Stimulated activated CD4-positive, alpha-beta T cell treated with anti-CD3 and anti-CD28 coated beads, Interleukin-1b, Interleukin-23, amount 100 ng/mL, for 1 hour (primary cell): ENCODE data around the gene MKNK1.

Source experiments
- DNase-seq, 2 donors: peaks; one replicate each; pipeline ENCODE4 v3.0.0-alpha.2; 2020; ENCODE audit warnings: low read depth in 2 of 2

Gene MKNK1

DNA sequence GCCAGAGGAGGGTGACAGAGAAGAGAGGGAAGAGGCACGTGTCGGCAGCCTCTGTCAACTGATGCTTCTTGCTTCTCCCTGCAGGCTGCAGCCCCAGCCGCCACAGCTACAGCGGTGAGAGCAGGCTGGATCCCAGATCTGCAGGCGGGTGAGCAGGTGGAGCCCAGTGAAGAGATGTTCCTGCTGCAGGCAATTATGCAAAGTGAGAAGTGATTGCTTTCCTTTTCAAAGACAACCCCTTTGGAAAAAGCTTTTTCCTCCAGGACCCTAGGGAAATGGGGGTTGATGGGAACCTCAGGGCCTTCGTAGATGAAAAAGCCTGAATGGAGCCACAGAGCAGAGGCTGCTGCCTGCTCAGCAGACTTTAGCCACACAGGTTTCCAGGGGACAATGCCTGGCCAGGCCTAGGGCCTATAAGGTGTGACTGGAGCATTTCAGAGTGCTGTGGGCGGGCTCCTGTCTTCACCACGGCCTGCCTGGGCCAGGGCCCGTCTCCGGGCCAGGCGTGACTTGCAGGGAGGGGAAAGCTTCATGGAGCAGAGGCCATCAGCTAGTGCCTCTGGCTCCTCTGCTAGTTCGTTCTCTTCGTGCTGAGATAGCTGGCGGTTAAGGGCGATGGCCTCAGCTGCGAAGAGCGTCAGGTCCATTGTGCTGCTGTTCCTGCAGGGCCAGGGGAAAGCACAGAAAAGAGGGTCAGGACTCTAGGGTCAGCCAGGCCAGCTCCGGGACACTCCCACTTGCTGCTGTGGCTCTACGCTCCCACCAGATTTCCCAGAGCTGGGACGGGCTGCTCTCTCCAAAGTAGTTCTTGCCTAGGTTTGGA lies 45.7 kb downstream of the MKNK1 start:
- DNase-seq: no peak

DNA sequence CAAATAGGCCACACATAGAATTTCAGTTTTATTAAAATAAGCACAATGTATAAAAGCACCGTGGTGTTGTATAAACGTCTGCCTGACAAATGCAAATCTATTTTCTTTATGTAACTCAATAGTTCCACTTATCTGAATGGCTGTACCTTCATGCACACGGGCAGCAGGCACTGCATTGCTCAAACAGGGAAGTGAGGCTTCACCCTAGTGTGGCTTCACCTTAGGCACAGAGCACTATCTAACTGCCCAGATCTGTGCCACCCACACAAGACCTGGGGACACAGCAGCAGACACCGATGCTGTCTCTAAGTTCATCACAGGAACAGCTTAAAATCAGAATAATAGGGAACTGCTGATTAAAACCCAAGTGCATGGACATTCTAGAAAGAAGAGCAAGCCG lies 46.7 kb downstream of the MKNK1 start:
- DNase-seq: no peak

DNA sequence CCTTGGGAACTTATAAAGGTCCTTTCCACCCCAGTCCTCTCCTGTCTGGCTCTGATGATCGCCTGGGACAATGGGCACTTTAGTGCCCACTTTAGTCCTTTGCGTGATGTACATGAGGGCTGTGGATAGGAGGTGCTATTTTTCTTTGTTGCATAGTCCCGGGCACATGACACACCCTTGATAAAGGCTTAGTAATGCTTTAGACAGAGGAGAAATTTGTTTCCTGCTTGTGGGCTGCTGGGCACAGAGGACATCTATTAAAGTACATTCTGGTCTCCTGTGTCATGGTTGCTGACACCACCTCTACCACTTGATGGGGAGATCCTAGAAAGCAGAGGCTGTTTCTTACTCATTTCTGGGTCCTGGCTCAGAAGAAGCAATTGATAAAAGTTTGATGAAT lies 47.2 kb downstream of the MKNK1 start:
- DNase-seq: no peak

DNA sequence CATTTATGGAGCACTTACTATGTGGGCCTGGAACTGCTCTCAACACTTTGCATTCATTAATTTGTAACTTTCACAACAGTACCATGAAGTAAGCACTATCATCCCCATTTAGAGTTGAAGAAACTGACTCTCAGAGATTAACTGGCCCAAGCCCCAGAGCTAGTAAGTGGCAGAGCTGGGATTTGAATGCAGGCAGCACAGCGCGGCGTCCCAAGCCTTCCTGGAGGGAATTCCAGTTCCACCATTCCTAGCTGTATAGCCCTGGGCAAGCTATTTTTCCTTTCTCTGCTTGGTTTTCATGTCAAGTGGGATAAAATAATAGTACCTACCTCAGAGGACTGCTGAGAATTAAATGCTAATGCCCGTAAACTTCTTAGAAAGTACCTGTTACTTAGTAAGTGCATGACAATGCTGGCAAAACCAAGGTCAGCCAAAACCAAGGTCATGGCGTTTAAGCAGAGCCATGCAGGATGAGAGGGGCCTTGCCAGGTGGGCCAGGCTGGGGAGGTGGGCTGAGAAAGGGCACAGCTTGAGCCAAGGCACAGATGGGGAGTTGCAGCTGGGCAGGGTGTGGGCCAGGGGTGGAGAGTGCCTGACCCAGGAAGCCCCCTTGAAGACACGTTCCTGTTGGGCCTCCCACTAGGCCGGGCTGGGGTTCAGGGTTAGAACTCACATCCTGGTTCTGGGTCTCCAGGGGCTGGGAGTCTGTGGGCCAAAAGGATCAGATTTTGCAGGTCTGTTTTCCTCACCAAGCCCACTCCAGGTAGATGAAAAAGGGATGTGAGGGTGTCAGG lies 48.0 kb downstream of the MKNK1 start:
- no peak for DNase-seq

DNA sequence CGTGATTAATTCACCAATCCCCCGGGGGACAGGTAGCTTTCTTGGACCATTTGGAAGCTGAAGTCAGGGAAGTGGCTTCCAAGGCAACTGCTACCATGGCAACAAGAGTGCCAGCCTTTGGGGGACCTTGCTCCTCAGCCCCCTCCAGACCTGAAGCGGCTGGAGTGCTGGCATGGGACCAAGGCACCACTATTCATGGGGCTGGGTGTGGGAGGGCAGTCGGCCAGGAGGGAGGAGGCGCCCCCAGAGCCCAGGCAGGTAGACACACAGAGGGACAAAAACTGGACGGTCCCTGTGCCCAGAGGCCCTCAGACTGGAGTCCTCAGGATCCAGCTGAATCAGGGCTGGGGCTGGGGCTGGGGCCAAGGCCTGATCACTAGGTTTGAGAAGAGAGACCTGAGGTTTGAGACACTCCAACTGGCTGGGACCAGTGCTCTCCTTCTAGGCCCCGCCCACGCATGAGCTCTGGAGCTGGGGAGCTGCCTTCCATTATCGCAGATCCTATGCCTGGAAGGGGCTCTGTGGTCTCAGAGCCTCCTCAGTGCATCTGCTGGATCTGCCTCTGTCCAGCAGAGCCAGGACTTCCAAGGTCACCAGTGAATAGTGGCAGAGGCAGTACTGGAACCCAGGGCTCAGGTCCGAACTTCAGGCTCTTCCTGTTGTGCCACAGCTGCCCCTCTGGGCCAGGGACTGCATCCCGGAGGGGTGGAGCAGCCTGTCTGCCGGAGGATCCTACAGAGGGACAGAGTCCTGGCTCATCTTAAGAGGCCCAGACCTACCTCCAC lies 49.3 kb downstream of the MKNK1 start:
- no peak for DNase-seq

DNA sequence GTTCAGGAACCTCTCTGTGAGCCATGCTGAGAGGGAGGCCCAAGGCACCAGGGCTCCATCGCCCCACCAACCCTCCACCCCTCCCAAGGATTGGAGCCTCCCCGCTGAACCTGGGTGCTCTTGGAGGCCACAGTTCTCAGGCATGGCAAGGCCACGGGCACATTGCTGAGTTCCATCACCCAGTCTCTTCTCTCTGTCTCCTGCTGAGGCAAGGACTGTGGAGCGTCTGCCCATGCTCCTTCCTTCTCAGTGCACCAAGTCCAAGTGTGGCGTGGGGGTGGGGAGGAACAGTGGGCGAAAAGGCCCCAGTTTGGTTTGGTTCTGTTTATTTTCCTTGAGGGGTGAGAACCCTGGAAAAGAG lies 49.9 kb downstream of the MKNK1 start:
- DNase-seq: no peak

DNA sequence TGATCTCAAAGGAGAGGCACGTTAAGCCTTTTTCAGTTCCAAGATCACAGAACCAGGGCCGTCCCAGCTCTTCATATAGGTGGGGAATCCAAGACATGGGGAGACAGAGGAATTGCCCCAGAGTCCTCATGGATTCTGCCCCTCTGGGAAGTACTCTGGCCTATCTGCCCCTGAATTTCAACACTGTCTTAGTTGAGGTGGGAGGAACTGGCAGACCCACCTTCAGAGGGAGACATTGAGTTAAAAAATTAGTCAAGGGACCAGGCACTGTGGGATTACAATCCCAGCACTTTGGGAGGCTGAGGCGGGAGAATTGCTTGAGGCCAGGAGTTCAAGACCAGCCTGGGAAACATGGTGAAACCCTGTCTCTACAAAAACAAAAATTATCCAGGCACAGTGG lies 50.6 kb downstream of the MKNK1 start:
- no peak for DNase-seq

DNA sequence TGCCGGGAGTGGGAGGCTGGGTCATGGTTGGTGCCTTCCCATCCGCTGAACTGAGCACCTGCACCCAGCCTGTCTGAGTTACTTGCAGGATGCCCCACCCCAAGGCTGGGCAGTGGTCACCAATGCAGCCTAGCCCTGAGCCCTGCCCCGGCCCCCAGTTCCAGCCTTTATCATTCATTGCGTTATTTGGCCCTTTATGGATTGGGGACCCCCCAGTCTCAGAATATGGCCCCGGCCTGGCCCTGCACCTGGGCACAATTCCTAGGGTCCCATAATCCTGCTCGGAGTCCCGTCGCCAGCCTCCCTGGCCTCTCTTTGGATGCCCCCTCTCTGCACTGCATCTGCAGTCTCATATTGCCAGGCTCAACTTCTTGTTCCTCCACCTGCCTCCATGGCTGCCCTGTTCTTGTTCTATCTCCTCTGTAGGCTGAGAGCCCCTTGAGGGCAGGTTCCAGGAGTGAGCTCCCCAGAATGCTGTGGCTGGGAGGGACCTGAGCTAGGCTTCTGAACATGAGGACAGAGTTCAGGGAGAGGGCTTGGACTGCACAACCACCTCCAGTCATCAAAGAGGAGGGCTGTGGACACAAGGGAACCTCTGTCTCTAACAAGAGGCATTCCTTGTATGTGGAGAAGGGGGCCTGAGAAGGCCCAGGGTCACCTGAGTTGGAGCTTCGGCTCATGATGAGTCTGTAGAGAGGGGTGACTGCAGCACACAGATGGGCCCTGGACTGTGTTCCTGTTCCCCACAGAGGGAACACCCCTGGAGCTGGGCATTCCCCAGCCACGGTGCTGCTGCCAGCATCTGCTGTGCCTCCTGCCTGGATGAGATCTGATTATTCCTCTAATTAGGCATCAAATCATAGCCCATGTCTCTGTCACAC lies 51.5 kb downstream of the MKNK1 start:
- DNase-seq: no peak

DNA sequence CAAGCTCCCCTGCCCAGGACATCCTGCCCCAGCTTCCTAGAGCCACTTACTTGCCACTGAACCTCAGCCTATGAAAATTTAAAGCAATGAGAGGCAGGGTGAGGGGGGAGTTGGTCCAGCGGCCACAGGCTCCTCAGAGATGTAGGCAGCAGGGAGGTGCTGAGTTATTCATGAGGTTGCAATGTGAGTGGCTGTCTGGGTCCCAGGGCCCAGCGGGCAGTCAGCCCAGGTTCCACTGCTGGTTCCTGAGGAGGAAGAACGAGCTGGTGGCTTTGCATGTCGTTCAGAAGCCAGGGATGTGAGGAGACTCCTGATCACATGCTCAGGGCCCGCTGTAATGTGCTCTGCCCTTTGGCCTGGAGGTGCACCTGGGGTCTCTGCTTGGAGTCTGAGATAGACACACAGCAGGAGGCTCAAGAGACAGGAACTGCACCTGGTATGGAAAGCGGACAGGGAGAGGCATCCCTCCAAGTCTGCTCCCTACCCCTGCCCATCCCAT lies 52.4 kb downstream of the MKNK1 start, which contains the start of gene KNCN:
KNCN (minus strand) TSS at position 51 of the 499 bp plus-strand sequence. CDS start 432 bp downstream, outside the sequence.
- no peak for DNase-seq

DNA sequence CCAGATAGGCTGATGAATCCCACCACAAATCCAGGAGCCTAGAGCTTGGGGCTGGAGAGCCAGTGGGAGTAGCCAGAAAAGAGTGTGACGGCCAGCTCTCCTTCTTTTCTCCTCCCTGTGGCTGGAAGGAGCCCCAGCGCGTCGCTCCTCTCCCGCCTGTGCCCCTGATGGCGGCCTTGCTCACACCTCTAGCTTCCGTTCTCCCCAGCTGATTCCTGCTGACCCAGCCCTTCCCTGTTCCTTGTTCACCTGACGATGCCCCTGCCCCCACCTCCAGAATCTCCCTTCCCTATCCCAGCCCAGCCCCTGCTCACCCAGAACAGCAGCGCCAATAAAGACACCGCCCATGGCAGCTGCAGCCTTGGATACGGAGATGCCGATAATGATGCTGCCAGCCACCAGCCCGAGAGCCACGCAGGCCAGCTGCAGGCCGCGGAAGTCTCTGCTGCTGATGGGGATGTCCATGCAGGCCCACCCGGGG lies 53.3 kb downstream of the MKNK1 start:
- no peak for DNase-seq

DNA sequence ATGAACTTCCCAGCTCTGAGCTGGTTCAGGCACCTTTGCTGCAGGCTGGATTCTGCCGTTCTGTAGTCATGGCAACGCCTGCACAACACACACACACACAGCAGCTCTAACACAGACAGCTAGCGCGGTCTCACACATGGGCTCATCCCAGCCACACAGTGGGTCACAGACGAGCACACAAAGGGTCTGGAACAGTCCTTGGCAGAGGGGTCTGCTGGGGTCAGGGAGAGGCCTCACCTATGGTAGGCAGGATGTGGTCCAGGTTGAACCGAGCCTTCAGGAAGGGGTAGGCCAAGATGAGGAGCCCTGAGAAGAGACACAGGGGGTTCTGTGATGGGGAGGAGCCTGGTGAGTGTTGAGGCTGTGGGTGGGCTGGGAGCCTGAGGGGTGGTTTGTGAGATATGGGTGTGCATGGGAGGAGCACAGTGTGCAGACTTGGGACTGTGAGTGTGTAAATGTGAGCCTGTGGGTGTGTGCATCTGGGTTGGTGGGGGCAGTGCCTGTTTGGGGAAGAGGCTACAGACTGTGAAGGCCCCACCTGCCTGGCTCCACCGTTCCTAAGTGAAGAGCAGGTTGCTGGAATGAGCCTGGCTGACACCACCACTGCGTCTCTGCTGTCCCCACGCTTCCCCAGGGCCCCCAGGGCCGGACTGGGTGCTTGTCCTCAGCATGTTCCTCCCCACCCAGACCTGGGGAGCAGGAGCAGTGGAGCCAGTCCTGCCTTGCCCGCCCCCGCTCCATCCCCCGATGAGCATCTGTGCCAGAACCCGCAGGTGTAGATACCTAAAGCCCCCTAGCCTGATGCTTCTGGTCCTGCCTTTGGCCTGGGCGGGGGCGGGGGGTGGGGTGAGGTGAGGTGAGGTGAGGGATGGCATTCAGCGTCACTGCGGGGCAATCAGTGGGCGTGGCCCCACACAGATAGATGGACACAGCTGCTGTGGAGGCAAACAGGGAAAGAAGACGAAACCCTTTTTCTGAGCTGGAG lies 54.1 kb downstream of the MKNK1 start:
- no peak for DNase-seq

DNA sequence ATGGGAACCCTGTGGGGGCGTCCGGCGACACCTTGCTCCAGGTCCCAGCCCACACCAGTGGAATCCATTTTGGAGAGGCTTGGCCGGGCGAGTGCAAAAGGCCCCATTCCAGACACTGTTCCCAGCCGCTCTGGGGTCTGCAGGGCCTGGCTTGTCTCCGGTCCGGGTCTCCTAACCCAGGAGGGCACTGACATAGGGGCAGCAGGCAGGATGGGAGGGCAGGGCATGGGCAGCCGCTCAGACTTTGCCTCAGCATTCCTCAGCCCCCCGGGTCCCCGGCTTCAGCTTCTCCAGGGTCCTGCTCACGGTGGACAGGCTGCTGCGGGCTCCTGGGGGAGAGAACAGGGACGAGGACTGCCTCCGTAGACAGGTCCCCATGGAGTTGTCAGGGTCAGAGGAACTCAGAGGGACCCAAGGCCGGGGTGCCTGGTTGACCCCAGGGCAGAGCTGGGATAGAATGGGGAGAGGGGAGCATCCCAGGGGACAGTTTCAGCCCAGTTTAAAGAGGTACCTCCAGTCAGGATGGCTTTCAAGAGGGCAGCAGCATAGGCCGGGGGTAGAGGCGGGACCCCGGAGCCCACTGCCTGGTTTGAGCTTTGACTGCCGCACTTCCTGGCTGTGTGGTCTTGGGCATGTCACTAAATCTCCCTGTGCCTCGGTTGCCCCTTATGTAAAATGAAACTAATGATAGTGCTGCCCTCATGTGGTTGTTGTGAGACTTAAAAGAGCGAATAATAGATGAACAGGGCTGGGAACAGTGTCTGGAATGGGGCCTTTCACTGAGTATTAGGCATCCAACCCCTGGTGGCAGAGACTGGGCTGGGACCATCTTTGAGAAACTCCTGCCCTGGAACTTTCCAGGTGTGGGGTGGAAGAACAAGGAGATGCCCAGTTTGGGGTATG lies 56.3 kb downstream of the MKNK1 start:
- DNase-seq: no peak

DNA sequence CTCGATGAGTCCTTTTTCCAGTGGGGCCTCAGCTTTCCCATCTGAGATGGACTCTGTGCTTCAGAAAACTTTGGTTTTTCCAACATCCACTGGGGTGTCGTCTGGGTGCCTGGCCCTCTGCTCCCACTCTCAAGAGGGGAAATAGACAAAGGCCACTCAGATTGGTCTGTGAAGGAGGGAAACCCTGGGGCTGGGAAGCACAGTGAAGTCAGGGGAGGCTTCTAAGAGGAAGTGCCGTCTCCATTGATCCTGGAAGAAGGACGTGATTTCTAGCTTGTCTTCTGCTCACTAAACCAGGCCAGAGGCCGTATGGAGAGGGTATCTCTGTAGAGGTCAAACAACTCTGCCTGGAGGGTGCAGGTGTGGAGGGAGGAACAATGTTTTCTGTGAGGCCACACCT lies 57.9 kb downstream of the MKNK1 start:
- no peak for DNase-seq

DNA sequence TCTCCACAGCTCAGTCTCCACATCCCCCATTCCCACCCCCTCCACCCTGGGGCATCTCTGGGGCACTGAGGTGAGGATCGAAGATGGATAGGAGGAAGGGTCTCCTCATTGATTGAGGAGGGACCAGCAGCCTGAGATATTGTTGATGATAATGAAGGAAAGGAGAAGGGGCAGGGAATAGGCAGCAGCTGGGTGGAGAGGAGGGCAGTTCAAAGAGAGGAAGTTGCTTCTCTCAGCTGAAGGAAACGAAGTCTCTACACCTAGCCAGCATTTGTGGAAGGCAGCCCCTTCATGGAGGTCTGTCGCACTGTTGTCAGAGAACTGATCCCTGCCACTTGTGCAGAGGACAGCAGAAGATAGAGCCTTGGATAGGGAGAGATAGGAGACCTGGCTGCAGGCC lies 58.3 kb downstream of the MKNK1 start:
- DNase-seq: no peak

DNA sequence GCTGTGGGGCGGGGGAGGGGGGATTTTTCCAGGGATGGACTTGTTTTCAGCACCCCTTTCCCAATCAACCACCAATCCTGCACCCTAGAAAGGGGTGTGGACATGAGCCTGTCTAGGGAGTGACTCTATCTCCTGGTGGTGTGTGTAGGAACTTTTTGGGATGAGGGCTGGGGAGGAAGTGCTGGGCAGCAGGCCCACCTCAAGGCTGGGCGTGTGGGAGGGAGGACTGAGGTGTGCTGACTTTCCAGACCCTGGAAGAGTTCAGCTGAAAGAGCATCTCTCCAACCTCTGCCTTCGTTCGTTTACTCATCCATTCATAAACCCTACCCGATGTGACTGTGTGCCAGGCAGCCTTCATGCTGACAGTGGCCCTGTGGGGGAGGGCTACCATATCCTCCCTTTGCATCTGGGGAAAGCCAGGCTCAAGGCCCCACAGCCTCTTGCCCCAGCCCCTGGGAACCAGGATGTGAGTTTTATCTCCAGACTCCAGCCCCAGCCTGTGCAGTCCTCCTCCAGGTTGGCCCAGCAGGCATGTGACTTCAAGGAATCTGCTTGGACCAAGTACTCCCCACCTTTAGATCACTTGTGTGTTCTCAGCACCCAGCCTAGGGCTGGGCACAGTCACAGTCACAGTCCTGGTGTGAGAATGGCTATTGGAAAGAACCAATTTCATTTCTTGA lies 59.4 kb downstream of the MKNK1 start:
- no peak for DNase-seq

DNA sequence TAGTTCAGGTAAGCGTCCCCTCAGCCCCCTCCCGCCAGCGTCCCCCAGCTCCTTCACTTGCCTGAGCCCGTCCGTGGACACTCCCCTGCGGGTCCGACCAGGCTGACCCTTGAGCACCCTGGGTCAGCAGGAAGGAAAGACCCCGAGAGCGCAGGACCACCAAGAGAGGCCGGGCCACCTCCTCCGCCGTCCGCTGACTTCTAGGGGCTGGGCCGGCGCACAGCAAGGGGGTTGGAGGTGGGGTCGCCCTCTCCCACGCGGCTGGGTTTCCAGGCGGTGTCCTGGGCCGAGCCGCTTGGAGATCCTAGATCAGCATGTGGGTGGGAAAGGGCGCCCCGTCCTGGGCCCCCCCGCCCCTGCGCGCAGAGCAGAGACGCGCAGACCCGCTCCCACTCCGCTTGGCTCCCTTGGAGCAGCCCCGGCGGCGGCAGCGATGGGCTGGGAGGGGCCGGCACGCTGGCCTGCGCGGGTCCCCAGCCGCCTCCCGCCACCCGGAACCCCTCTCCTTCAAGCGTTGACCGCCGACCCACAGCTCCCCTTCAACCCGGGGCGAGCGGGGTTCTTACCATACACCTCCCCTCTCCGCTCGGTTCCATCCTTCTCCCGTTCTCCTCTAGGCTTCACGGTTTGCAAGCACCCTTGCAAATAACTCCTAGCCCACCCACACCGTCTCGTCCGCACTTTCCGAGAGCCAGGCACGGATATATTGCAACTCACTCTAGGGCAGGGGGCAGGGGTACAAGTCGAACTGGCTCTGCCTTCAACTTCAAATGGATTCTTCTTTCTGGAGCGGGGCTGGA lies 60.1 kb downstream of the MKNK1 start:
- no peak for DNase-seq

DNA sequence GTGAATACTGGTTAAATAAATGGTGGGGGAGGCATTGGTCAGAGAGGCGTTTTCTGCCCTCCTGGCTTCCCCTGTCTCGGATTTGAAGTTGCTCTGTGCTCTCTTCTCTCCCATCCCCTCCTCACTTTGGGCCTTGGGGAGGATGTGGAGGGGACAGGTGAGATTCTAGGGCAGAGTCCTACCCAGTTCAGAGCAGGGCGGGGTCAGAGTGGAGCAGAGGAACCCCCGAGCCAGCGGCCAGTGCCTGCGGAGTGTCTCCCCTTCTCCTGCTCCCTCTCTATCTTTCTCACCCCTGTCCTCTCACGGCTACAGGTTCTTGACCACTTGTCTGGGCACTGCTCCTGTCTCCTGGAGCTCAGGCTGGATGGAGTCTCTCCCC lies 60.7 kb downstream of the MKNK1 start:
- DNase-seq: no peak
